A673 (cell line): Measurements from ENCODE around the gene UBE2E1. TPM values are rescaled to one million over a fixed set of nuclear protein-coding genes. Genes with fewer than 3 reads are reported as not detected.

Source experiments
- BruUV-seq: library from RNA; stranded (reverse); fragments of 400-500 nt; replicated peaks from 2 replicates; lab custom pipeline; 2021; lab: Mats Ljungman, UMichigan
- CTCF ChIA-PET: fragments of 300-600 bp; sonication (Branson Sonifier 250); formaldehyde crosslinking; loops from one replicate; lab custom pipeline; 2022; ENCODE audit warnings: antibody characterized with exemption; lab: Charles Lee
- POLR2A ChIA-PET: fragments of 300-600 bp; sonication (Branson Sonifier 250); formaldehyde crosslinking; loops from one replicate; lab custom pipeline; 2022; ENCODE audit warnings: antibody characterized with exemption; ENCODE audit not compliant: low non-redundant PET; lab: Charles Lee
- DNase-seq: peaks from one replicate; pipeline ENCODE4 v3.0.0-alpha.2; 2015; ENCODE audit warnings: low spot score
- H3K27ac ChIP-seq: fragments of 200-600 bp; sonication (generic); 2 replicates; pipeline ENCODE4 v1.5.1; 2016; ENCODE audit warnings: mixed run types, low read depth, mild to moderate bottlenecking, mixed read lengths, antibody characterized with exemption, low read length; ENCODE audit not compliant: poor library complexity, severe bottlenecking
- H3K27me3 ChIP-seq: fragments of 200-600 bp; sonication (generic); replicated peaks from 2 replicates; pipeline ENCODE4 v1.6.1; 2017; ENCODE audit warnings: mixed run types, low read depth, mild to moderate bottlenecking, mixed read lengths, antibody characterized with exemption, low read length; ENCODE audit not compliant: insufficient read depth, poor library complexity
- H3K36me3 ChIP-seq: fragments of 200-600 bp; sonication (generic); 2 replicates; pipeline ENCODE4 v1.6.1; 2016; ENCODE audit warnings: mixed run types, mild to moderate bottlenecking, mixed read lengths, antibody characterized with exemption, low read length; ENCODE audit not compliant: insufficient read depth, poor library complexity, severe bottlenecking
- H3K4me1 ChIP-seq: fragments of 200-600 bp; sonication (generic); 2 replicates; pipeline ENCODE4 v1.6.1; 2017; ENCODE audit warnings: mixed run types, mild to moderate bottlenecking, mixed read lengths, antibody characterized with exemption, low read length; ENCODE audit not compliant: insufficient read depth, poor library complexity, severe bottlenecking
- H3K4me3 ChIP-seq: fragments of 200-600 bp; sonication (generic); 2 replicates; pipeline ENCODE4 v1.5.1; 2016; ENCODE audit warnings: low read depth, mixed run types, mild to moderate bottlenecking, mixed read lengths, low read length; ENCODE audit not compliant: poor library complexity, severe bottlenecking
- H3K9me3 ChIP-seq: fragments of 200-600 bp; sonication (generic); 2 replicates; pipeline ENCODE4 v1.6.1; 2016; ENCODE audit warnings: mixed run types, low read depth, mild to moderate bottlenecking, mixed read lengths, antibody characterized with exemption, low read length; ENCODE audit not compliant: poor library complexity, severe bottlenecking
- EZH2 ChIP-seq: fragments of 200-600 bp; sonication (generic); IDR thresholded peaks from 2 replicates; pipeline ENCODE4 v1.6.1; 2017; ENCODE audit warnings: borderline replicate concordance, low read depth, mild to moderate bottlenecking, mixed read lengths, antibody characterized with exemption, low read length; ENCODE audit not compliant: poor library complexity, severe bottlenecking
- intact Hi-C: fragments of 100-400 bp; cut with micrococcal nuclease; formaldehyde crosslinking; loops from one replicate; pipeline ENCODE4 v1.10.0; 2022; ENCODE audit not compliant: unreplicated experiment
- total RNA-seq: library from RNA; stranded (reverse); gene quantifications from 2 replicates; pipeline ENCODE4 v1.2.3, GENCODE V29; 2021
- TF ChIP-seq, protein P1 (sequence below): fragments of 300-800, 200-600 bp; sonication (generic); conservative IDR thresholded peaks from 2 replicates; pipeline ENCODE4 v1.5.1; 2017; ENCODE audit warnings: low read depth, mild to moderate bottlenecking, antibody characterized with exemption, low read length, moderate library complexity, mixed read lengths

Gene UBE2E1
- total RNA-seq, 1 experiment from 2014 or later, result 144 TPM

DNA sequence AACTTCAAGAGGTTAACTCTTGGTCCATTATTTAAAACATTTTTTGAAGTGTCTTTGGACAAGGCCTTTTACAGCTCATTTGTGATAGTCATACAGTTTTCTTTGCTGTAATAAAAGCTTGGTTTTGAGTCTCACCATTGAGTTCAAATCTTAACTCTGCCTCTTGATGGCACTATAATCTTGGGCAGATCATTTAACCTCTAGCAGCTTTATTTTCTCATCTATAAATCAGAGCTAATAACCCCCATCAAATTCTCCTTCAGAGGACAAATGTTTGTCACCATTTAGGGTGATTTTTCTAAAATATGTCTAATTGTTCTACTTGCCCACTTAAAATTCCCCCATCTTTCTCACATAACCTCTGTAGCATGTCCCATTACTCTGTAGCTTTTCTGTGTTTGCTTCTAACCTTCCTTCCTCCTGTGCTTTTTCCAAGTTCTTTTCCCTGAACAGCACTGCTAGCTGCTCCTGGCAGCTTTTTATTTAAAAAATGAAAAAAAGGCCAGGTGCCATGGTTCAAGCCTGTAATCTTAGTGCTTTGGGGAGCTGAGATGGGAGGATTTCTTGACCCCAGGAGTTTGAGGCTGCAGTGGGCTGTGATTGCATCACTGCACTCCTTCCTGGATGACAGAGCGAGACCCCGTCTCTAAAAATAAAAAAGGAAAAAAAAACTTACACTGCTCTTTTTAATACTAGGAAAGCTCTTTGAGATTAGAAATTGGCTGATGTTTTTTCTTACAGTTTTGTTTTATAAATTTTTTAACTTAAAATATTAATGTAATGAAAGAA, 28.5 kb downstream of the UBE2E1 start:
- TF ChIP-seq, protein P1, sequence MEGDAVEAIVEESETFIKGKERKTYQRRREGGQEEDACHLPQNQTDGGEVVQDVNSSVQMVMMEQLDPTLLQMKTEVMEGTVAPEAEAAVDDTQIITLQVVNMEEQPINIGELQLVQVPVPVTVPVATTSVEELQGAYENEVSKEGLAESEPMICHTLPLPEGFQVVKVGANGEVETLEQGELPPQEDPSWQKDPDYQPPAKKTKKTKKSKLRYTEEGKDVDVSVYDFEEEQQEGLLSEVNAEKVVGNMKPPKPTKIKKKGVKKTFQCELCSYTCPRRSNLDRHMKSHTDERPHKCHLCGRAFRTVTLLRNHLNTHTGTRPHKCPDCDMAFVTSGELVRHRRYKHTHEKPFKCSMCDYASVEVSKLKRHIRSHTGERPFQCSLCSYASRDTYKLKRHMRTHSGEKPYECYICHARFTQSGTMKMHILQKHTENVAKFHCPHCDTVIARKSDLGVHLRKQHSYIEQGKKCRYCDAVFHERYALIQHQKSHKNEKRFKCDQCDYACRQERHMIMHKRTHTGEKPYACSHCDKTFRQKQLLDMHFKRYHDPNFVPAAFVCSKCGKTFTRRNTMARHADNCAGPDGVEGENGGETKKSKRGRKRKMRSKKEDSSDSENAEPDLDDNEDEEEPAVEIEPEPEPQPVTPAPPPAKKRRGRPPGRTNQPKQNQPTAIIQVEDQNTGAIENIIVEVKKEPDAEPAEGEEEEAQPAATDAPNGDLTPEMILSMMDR, result peak; percentile 49
- no peak for TF ChIP-seq EZH2
- H3K27me3 ChIP-seq, result no peaks in the 10 kb centered on the region
- H3K27ac ChIP-seq, result no peak overlapping the region
- ChIA-PET CTCF (interaction anchor here (0.7 to 0.8 kb wide), 2 partner anchors 54 to 69 kb away, joined by 3 to 4 read pairs; no protein-coding TSS in a partner anchor), POLR2A (interaction anchor here (0.6 kb wide), 1 partner anchor 27 kb away, joined by 3 read pairs; no protein-coding TSS in a partner anchor)
- no peaks in the 10 kb centered on the region for H3K9me3 ChIP-seq
- peak; percentile 12 for DNase-seq
- intact Hi-C loops, result no loop called here
- peaks cover 31% of the 10 kb centered on the region for H3K4me1 ChIP-seq
- H3K36me3 ChIP-seq, result no peaks in the 10 kb centered on the region
- no peak overlapping the region for H3K4me3 ChIP-seq
- BruUV-seq, result no TSS peak

DNA sequence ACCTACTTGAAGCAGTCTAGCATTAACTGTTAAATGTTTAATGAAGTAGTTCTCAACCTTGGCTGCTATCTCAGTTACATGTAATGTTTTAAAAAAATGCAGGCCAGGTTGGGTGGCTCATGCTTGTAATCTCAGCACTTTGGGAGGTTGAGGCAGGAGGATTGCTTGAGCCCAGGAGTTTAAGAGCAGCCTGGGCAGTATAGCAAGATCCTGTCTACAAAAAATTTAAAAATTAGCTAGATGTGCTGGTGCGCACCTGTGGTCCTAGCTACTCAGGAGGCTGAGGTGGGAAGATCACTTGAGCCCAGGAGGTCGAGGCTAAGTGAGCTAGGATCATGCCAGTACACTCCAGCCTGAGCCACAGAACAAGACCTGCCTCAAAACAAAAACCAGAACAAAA, 29.3 kb downstream of the UBE2E1 start:
- Histone ChIP-seq H3K9me3 (no peaks in the 10 kb centered on the region), H3K4me3 (no peak overlapping the region), H3K36me3 (no peaks in the 10 kb centered on the region), H3K27me3 (no peaks in the 10 kb centered on the region), H3K4me1 (peaks cover 31% of the 10 kb centered on the region), H3K27ac (no peak overlapping the region)
- CTCF ChIA-PET, result no interaction called here
- no peak for DNase-seq
- TF ChIP-seq, protein P1, result no peak
- no peak for TF ChIP-seq EZH2
- BruUV-seq, result no TSS peak
- POLR2A ChIA-PET, result no interaction called here
- intact Hi-C loops, result no loop called here

DNA sequence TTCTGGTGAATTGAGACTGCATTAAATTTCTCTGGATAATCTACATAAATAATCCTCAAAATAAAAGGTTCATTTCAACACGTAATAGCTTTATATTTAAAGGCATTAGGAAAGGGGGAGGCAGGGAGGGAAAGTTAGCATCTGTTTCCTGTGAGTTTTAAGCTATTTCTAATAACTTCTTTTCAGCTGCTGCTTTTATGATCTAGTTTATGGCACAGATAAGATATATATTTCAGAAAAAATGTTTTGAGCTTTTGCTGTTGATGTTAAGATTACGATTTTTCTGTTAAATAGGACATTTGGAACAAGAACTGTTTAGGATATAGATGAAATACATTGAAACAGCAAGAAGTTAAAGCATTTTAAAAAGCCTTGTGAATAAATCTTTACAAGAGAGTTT, 30.0 kb downstream of the UBE2E1 start:
- DNase-seq, result no peak
- Histone ChIP-seq H3K9me3 (no peaks in the 10 kb centered on the region), H3K27ac (no peak overlapping the region), H3K27me3 (no peaks in the 10 kb centered on the region), H3K4me3 (no peak overlapping the region), H3K4me1 (peaks cover 31% of the 10 kb centered on the region), H3K36me3 (no peaks in the 10 kb centered on the region)
- POLR2A ChIA-PET, result no interaction called here
- intact Hi-C loops, result no loop called here
- BruUV-seq, result no TSS peak
- CTCF ChIA-PET, result no interaction called here
- TF ChIP-seq, protein P1, result no peak
- no peak for TF ChIP-seq EZH2
